Keratinocyte (primary cell): ENCODE results near the gene NAA16. TPM values are rescaled to one million over a fixed set of nuclear protein-coding genes. Genes with fewer than 3 reads are reported as not detected.

ENCODE experiments used
- DNase-seq: peaks from one replicate; pipeline ENCODE4 v3.0.0-alpha.2; 2011; ENCODE audit warnings: low read depth, missing footprints, low spot score
- FAIRE-seq: peaks from 2 replicates; lab custom pipeline; 2011; peaks lifted over from hg19 to GRCh38; lab: Jason Lieb, UNC
- H2AFZ ChIP-seq: 2 replicates; pipeline ENCODE4 v1.6.0; 2012; ENCODE audit warnings: low read length, control low read depth, inconsistent platforms; ENCODE audit not compliant: control insufficient read depth
- H3K27ac ChIP-seq: 2 replicates; pipeline ENCODE4 v1.5.1; 2011; ENCODE audit warnings: low read length; ENCODE audit not compliant: control insufficient read depth, insufficient read depth
- H3K27me3 ChIP-seq: 3 replicates; pipeline ENCODE4 v1.6.0; 2011; ENCODE audit warnings: low read length; ENCODE audit not compliant: control insufficient read depth, insufficient read depth; ENCODE audit errors: extremely low read depth
- H3K36me3 ChIP-seq, 2 experiments: 2 replicates in 1 of 2; 3 replicates in 1 of 2; pipeline ENCODE4 v1.5.1; 2011; ENCODE audit warnings: low read length in 2 of 2, mild to moderate bottlenecking in 1 of 2; ENCODE audit not compliant: control insufficient read depth in 2 of 2, insufficient read depth in 2 of 2; ENCODE audit errors: extremely low read depth in 1 of 2
- H3K4me1 ChIP-seq: 3 replicates; pipeline ENCODE4 v1.5.1; 2011; ENCODE audit warnings: low read length; ENCODE audit not compliant: control insufficient read depth, insufficient read depth; ENCODE audit errors: extremely low read depth
- H3K4me2 ChIP-seq: 3 replicates; pipeline ENCODE4 v1.6.0; 2011; ENCODE audit warnings: low read depth, low read length; ENCODE audit not compliant: control insufficient read depth, insufficient read depth; ENCODE audit errors: extremely low read depth
- H3K4me3 ChIP-seq, 3 experiments: fragments of 200-600 bp in 1 of 3; sonication (generic) in 1 of 3; 2 replicates in 2 of 3; 3 replicates in 1 of 3; pipeline ENCODE4 v1.5.1; 2011 to 2016; ENCODE audit warnings: low read length in 3 of 3, mild to moderate bottlenecking in 3 of 3, control low read depth in 2 of 3, inconsistent platforms in 1 of 3, low read depth in 1 of 3, mixed read lengths in 1 of 3, mixed run types in 1 of 3, moderate library complexity in 1 of 3; ENCODE audit not compliant: control insufficient read depth in 2 of 3, insufficient read depth in 2 of 3; ENCODE audit errors: extremely low read depth in 1 of 3
- H3K79me2 ChIP-seq: 2 replicates; pipeline ENCODE4 v1.6.0; 2012; ENCODE audit warnings: low read length; ENCODE audit not compliant: control insufficient read depth, insufficient read depth
- H3K9ac ChIP-seq: 3 replicates; pipeline ENCODE4 v1.6.0; 2011; ENCODE audit warnings: low read length; ENCODE audit not compliant: control insufficient read depth, insufficient read depth; ENCODE audit errors: extremely low read depth
- H3K9me1 ChIP-seq: 3 replicates; pipeline ENCODE4 v1.6.0; 2011; ENCODE audit warnings: low read length; ENCODE audit not compliant: control insufficient read depth, insufficient read depth; ENCODE audit errors: extremely low read depth
- H3K9me3 ChIP-seq: 2 replicates; pipeline ENCODE4 v1.5.1; 2012; ENCODE audit warnings: low read depth, low read length; ENCODE audit not compliant: control insufficient read depth
- H4K20me1 ChIP-seq: 3 replicates; pipeline ENCODE4 v1.6.0; 2011; ENCODE audit warnings: low read length; ENCODE audit not compliant: control insufficient read depth, insufficient read depth; ENCODE audit errors: extremely low read depth
- CTCF ChIP-seq, 3 experiments: IDR thresholded peaks in 1 of 3; conservative IDR thresholded peaks in 1 of 3; optimal IDR thresholded peaks in 1 of 3; 2 replicates in 2 of 3; 3 replicates in 1 of 3; pipeline versions ENCODE3 to v1.5.1; 2011; ENCODE audit warnings: low read length in 3 of 3, mild to moderate bottlenecking in 3 of 3, moderate library complexity in 2 of 3, control low read depth in 1 of 3, inconsistent platforms in 1 of 3; ENCODE audit not compliant: insufficient read depth in 2 of 3; ENCODE audit errors: extremely low read depth in 1 of 3
- EZH2 ChIP-seq: IDR thresholded peaks from one replicate; pipeline ENCODE4 v1.6.1; 2012; ENCODE audit warnings: inconsistent platforms, mild to moderate bottlenecking, low read length, moderate library complexity
- dilution Hi-C: fragments of 300-500 bp; cut with MboI; formaldehyde crosslinking; loops from one replicate; pipeline ENCODE4 v1.7.0; 2020; ENCODE audit warnings: low sequenced_read_pairs; ENCODE audit not compliant: extremely low pct_ligation_motif_present
- polyA plus RNA-seq, 5 experiments: library from polyadenylated mRNA; depleted of rRNA in 3 of 5; stranded (reverse) in 3 of 5; stranded (forward) in 1 of 5; unstranded in 1 of 5; fragments of >200 nt; gene quantifications; 1 replicate in 1 of 5; 2 replicates in 3 of 5; 3 replicates in 1 of 5; pipeline versions ENCODE4 v1.2.1 to v1.2.3, GENCODE V29; 2011 to 2012; ENCODE audit warnings: missing spikeins in 2 of 5, low read depth in 1 of 5, low replicate concordance in 1 of 5

NAA16 gene
- polyA plus RNA-seq, 1 donor (not counting 4 experiments of a cell fraction or from before 2014, with no cell fraction given): 12.0 TPM

- no peak for DNase-seq
- FAIRE-seq: no peak
- no peaks in the 10 kb centered on the region for H3K27me3 ChIP-seq
- no peak overlapping the region for H3K4me2 ChIP-seq
- no peaks in the 10 kb centered on the region for H3K9me1 ChIP-seq
- H2AFZ ChIP-seq: no peak overlapping the region
- TF ChIP-seq EZH2 (no peak), CTCF (optimal IDR thresholded peaks at IDR 0.05 in 1 of 3, IDR thresholded peaks at IDR 0.05 in 1 of 3, conservative IDR thresholded peaks at IDR 0.05 in 1 of 3; ENCODE audit: extremely low read depth in 1 of 3, insufficient read depth in 2 of 3, low read length in 3 of 3) (no peak)
- no peaks in the 10 kb centered on the region for H3K79me2 ChIP-seq
- no peak overlapping the region for H3K9ac ChIP-seq
- dilution Hi-C loops: no loop called here
- no peaks in the 10 kb centered on the region for H3K9me3 ChIP-seq
- H4K20me1 ChIP-seq: no peaks in the 10 kb centered on the region
- H3K4me3 ChIP-seq: no peak overlapping the region
- H3K4me1 ChIP-seq: no peaks in the 10 kb centered on the region
- H3K36me3 ChIP-seq: no peaks in the 10 kb centered on the region
- H3K27ac ChIP-seq: no peak overlapping the region
Observed at GRCh38 chr13:41383386-41383785, 72.3 kb downstream of the NAA16 start.

GRCh38 chr13:41384749-41385503 is 73.9 kb downstream of the NAA16 start:
- FAIRE-seq: peak; percentile 17
- H3K4me2 ChIP-seq: no peak overlapping the region
- H3K79me2 ChIP-seq: no peaks in the 10 kb centered on the region
- no peaks in the 10 kb centered on the region for H3K36me3 ChIP-seq
- H4K20me1 ChIP-seq: no peaks in the 10 kb centered on the region
- H3K27ac ChIP-seq: no peak overlapping the region
- dilution Hi-C loops: no loop called here
- no peaks in the 10 kb centered on the region for H3K9me1 ChIP-seq
- H2AFZ ChIP-seq: no peak overlapping the region
- H3K9me3 ChIP-seq: no peaks in the 10 kb centered on the region
- H3K9ac ChIP-seq: no peak overlapping the region
- H3K27me3 ChIP-seq: no peaks in the 10 kb centered on the region
- TF ChIP-seq EZH2: no peak
- TF ChIP-seq CTCF (optimal IDR thresholded peaks at IDR 0.05 in 1 of 3, IDR thresholded peaks at IDR 0.05 in 1 of 3, conservative IDR thresholded peaks at IDR 0.05 in 1 of 3; ENCODE audit: extremely low read depth in 1 of 3, insufficient read depth in 2 of 3, low read length in 3 of 3): peak in 1 of 3 experiments; percentile 34
- H3K4me3 ChIP-seq: no peak overlapping the region
- no peak for DNase-seq
- no peaks in the 10 kb centered on the region for H3K4me1 ChIP-seq
